ENCODE data around the gene CLDN6. TPM values are rescaled to one million over a fixed set of nuclear protein-coding genes. Genes with fewer than 3 reads are reported as not detected.

Gene CLDN6
- total and polyA plus RNA-seq, 8 donors, result 2.3 to 140 (median 113) TPM; not detected in 1

DNA sequence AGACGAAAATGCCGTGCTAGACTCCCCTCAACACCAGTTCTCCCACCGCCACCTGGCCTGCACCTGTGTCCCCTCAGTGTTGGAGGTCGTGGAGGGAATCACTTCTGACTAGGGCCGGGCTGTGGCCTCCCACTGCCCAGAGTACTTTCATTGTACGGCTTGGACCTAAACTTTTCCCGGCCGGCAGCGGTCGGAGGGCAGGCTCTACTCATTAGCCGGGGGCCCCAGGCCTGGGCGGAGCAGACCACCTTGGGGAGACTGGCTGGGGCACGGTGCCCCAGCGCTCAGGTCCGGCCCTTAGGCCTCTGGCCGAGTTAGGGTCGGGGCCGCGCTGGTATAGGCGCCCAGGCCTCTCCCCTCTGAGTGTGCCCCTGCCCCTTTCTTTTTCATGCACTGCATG, 639 bp downstream of the CLDN6 start:
- intact Hi-C loops (cut with DNase I), result no loop called here
- peaks cover 0 to 5% of the 10 kb centered on the region in 2 donors for H3K36me3 ChIP-seq
- DNase-seq (no peak), ATAC-seq (no peak)
- TF ChIP-seq, protein P1, sequence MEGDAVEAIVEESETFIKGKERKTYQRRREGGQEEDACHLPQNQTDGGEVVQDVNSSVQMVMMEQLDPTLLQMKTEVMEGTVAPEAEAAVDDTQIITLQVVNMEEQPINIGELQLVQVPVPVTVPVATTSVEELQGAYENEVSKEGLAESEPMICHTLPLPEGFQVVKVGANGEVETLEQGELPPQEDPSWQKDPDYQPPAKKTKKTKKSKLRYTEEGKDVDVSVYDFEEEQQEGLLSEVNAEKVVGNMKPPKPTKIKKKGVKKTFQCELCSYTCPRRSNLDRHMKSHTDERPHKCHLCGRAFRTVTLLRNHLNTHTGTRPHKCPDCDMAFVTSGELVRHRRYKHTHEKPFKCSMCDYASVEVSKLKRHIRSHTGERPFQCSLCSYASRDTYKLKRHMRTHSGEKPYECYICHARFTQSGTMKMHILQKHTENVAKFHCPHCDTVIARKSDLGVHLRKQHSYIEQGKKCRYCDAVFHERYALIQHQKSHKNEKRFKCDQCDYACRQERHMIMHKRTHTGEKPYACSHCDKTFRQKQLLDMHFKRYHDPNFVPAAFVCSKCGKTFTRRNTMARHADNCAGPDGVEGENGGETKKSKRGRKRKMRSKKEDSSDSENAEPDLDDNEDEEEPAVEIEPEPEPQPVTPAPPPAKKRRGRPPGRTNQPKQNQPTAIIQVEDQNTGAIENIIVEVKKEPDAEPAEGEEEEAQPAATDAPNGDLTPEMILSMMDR (IDR thresholded peaks at IDR 0.05), result no peak
- H3K9me3 ChIP-seq, result no peaks in the 10 kb centered on the region
- H3K27ac ChIP-seq, result no peak overlapping the region
- H3K27me3 ChIP-seq, result peaks cover 10 to 56% of the 10 kb centered on the region in 2 donors
- no peak overlapping the region for H3K4me3 ChIP-seq
- H3K4me1 ChIP-seq, result peaks cover 17 to 37% of the 10 kb centered on the region in 2 donors

DNA sequence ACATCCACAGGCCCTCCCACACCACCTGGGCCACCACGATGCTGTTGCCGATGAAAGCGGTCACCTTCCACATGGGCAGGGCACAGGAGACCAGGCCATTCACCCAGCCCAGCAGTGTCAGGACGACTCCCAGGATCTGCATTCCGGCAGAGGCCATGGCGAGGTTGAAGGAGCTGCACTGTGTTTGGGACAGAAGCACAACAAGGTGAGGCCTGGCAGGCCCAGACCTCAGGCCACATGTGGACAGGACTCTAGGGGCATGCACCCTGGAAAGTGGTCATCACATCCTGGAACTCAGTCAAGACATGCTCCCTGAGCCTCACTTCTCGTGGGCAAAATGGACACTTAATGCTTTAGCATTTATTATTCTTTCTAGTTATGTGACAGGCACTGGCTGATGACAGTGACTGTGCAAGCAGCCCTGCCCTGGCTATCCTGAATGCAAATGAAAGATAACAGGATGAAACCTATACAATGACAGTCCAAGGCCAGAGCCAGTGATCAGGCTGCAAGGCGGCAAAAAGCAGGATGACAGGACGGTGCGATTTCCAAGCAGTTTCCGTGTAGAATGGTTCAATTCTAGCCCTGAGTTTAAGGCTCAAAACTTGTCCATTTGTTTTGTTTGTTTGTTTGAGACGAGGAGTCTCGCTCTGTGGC, 2.0 kb downstream of the CLDN6 start:
- no peak overlapping the region for H3K4me3 ChIP-seq
- TF ChIP-seq, protein P1 (IDR thresholded peaks at IDR 0.05), result no peak
- intact Hi-C loops (cut with DNase I), result no loop called here

DNA sequence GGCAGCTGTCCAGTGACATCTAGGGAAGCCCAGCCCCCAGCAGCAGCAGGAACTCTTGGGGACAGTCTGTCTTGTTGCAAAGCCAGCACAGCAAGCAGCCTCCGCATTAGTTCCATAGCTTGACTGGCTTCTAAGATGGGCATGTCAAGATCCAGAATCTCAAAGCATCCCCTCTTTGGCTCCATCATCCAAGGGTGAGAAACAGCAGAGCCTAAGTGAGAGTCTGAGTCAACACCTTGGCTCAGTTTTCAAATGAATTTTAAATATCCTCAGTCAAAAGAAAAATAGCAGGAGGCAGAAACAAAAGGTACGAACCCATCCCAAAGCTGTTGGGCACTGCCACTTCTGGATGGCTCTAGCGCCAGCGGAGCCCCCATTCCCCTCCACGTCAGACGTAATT, 3.0 kb downstream of the CLDN6 start:
- Histone ChIP-seq H3K9me3 (no peaks in the 10 kb centered on the region), H3K27ac (no peak overlapping the region), H3K36me3 (no peaks in the 10 kb centered on the region), H3K27me3 (peaks cover 17 to 77% of the 10 kb centered on the region in 2 donors), H3K4me1 (peaks cover 6 to 28% of the 10 kb centered on the region in 2 donors), H3K4me3 (no peak overlapping the region)
- ATAC-seq (no peak), DNase-seq (no peak)
- intact Hi-C loops (cut with DNase I), result no loop called here
- TF ChIP-seq, protein P1 (IDR thresholded peaks at IDR 0.05), result no peak

More for the DNA sequence above, 2.0 kb downstream of the CLDN6 start:
- Histone ChIP-seq H3K27ac (no peak overlapping the region), H3K9me3 (no peaks in the 10 kb centered on the region), H3K36me3 (no peaks in the 10 kb centered on the region), H3K27me3 (peaks cover 17 to 70% of the 10 kb centered on the region in 2 donors), H3K4me1 (peaks cover 6 to 26% of the 10 kb centered on the region in 2 donors)
- DNase-seq, result no peak
- ATAC-seq, result no peak

DNA sequence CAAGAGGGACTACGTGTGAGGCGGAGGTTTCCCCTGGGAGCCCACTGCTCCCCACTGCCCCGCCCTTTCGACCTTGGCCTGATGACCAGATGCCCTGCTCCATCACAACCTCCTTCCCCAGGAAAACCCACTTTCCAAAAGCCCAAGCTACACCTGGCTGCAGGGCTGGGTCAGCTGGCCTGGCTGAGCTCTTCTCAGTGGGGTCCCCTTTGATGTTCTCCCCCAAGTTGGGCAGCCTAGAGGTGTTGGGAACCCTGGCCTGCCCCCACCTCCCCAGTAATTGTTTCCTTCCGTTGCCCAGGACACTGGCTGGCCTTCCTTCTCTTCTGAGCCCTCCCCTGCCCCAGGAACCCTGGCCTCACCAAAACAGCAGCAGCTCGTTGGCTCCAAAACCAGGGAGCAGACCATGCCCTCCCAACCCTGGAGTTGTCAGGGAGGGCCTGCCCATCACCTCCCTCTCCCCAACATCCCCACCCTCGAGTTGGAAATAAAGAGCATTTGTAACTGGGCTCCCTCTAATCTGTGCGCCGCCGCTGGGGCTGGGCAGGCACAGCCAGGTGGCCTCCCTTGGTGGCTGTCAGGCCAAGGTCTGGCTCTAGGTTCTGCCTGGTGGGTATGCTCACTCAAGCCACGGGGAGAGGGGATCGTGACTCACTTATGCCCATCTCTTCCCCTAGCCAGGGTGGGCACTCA, 3.8 kb downstream of the CLDN6 start:
- intact Hi-C loops (cut with DNase I), result no loop called here
- peaks cover 3 to 29% of the 10 kb centered on the region in 2 donors for H3K4me1 ChIP-seq
- no peak for DNase-seq
- no peaks in the 10 kb centered on the region for H3K9me3 ChIP-seq
- TF ChIP-seq, protein P1 (IDR thresholded peaks at IDR 0.05), result no peak
- H3K27me3 ChIP-seq, result peaks cover 17 to 86% of the 10 kb centered on the region in 2 donors
- no peak overlapping the region for H3K27ac ChIP-seq
- H3K36me3 ChIP-seq, result no peaks in the 10 kb centered on the region
- ATAC-seq, result no peak
- H3K4me3 ChIP-seq, result no peak overlapping the region

DNA sequence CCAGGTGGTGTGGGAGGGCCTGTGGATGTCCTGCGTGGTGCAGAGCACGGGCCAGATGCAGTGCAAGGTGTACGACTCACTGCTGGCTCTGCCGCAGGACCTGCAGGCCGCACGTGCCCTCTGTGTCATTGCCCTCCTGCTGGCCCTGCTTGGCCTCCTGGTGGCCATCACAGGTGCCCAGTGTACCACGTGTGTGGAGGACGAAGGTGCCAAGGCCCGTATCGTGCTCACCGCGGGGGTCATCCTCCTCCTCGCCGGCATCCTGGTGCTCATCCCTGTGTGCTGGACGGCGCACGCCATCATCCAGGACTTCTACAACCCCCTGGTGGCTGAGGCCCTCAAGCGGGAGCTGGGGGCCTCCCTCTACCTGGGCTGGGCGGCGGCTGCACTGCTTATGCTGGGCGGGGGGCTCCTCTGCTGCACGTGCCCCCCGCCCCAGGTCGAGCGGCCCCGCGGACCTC, 4.5 kb downstream of the CLDN6 start:
- Histone ChIP-seq H3K27ac (no peak overlapping the region), H3K4me3 (no peak overlapping the region), H3K27me3 (peaks cover 15 to 86% of the 10 kb centered on the region in 2 donors), H3K9me3 (no peaks in the 10 kb centered on the region), H3K36me3 (no peaks in the 10 kb centered on the region), H3K4me1 (peaks cover 7 to 34% of the 10 kb centered on the region in 2 donors)
- TF ChIP-seq, protein P1 (IDR thresholded peaks at IDR 0.05), result no peak
- DNase-seq (no peak), ATAC-seq (no peak)
- intact Hi-C loops (cut with DNase I), result no loop called here
